ENCODE data around the gene MICAL2. TPM values are rescaled to one million over a fixed set of nuclear protein-coding genes. Genes with fewer than 3 reads are reported as not detected.

MICAL2 gene
- total RNA-seq, 1 donor from 2014 or later = 10.0 TPM

GRCh38 chr11:12137938-12138731 is 27.7 kb downstream of the MICAL2 start:
- H3K9me3 Mint-ChIP-seq (ENCODE audit: low read depth) = no peaks in the 10 kb centered on the region
- peaks cover 16% of the 10 kb centered on the region for H3K4me1 Mint-ChIP-seq (ENCODE audit: low read depth)
- H3K27ac Mint-ChIP-seq = peak overlapping the region; percentile 1
- no peak for TF ChIP-seq CTCF (IDR thresholded peaks at IDR 0.05; ENCODE audit: unreplicated experiment)
- H3K27me3 Mint-ChIP-seq = no peaks in the 10 kb centered on the region
- no peak for DNase-seq (ENCODE audit: low spot score, unreplicated experiment)
- no peaks in the 10 kb centered on the region for H3K36me3 Mint-ChIP-seq (ENCODE audit: insufficient read depth)
- no peak overlapping the region for H3K4me3 Mint-ChIP-seq (ENCODE audit: low read depth)

- Mint-ChIP-seq H3K27me3 (no peaks in the 10 kb centered on the region), H3K27ac (no peak overlapping the region), H3K36me3 (ENCODE audit: insufficient read depth) (no peaks in the 10 kb centered on the region), H3K4me3 (ENCODE audit: low read depth) (no peak overlapping the region), H3K9me3 (ENCODE audit: low read depth) (no peaks in the 10 kb centered on the region), H3K4me1 (ENCODE audit: low read depth) (peaks cover 27% of the 10 kb centered on the region)
- DNase-seq (ENCODE audit: low spot score, unreplicated experiment) = no peak
- no peak for TF ChIP-seq CTCF (IDR thresholded peaks at IDR 0.05; ENCODE audit: unreplicated experiment)
Measured at GRCh38 chr11:12139144-12139881, 28.9 kb downstream of the MICAL2 start.

- no peak for DNase-seq (ENCODE audit: low spot score, unreplicated experiment)
- Mint-ChIP-seq H3K4me3 (ENCODE audit: low read depth) (no peak overlapping the region), H3K9me3 (ENCODE audit: low read depth) (no peaks in the 10 kb centered on the region), H3K4me1 (ENCODE audit: low read depth) (peaks cover 30% of the 10 kb centered on the region), H3K27ac (no peak overlapping the region), H3K36me3 (ENCODE audit: insufficient read depth) (no peaks in the 10 kb centered on the region), H3K27me3 (no peaks in the 10 kb centered on the region)
- no peak for TF ChIP-seq CTCF (IDR thresholded peaks at IDR 0.05; ENCODE audit: unreplicated experiment)
Measured at GRCh38 chr11:12140186-12140793, 29.9 kb downstream of the MICAL2 start.

- H3K27me3 Mint-ChIP-seq = no peaks in the 10 kb centered on the region
- no peak overlapping the region for H3K4me3 Mint-ChIP-seq (ENCODE audit: low read depth)
- H3K36me3 Mint-ChIP-seq (ENCODE audit: insufficient read depth) = no peaks in the 10 kb centered on the region
Measured at GRCh38 chr11:12141283-12141682, 30.9 kb downstream of the MICAL2 start.

More at GRCh38 chr11:12141283-12141682, 30.9 kb downstream of the MICAL2 start:
- no peak for DNase-seq (ENCODE audit: low spot score, unreplicated experiment)
- H3K9me3 Mint-ChIP-seq (ENCODE audit: low read depth) = no peaks in the 10 kb centered on the region
- no peak for TF ChIP-seq CTCF (IDR thresholded peaks at IDR 0.05; ENCODE audit: unreplicated experiment)
- H3K4me1 Mint-ChIP-seq (ENCODE audit: low read depth) = peaks cover 28% of the 10 kb centered on the region
- no peak overlapping the region for H3K27ac Mint-ChIP-seq
